HS-27A (cell line): ENCODE results near the gene SAP130.

Experiments
- DNase-seq: peaks from one replicate; pipeline ENCODE4 v3.0.0-alpha.2; 2012; ENCODE audit warnings: low read depth, missing footprints

The SAP130 gene

DNA sequence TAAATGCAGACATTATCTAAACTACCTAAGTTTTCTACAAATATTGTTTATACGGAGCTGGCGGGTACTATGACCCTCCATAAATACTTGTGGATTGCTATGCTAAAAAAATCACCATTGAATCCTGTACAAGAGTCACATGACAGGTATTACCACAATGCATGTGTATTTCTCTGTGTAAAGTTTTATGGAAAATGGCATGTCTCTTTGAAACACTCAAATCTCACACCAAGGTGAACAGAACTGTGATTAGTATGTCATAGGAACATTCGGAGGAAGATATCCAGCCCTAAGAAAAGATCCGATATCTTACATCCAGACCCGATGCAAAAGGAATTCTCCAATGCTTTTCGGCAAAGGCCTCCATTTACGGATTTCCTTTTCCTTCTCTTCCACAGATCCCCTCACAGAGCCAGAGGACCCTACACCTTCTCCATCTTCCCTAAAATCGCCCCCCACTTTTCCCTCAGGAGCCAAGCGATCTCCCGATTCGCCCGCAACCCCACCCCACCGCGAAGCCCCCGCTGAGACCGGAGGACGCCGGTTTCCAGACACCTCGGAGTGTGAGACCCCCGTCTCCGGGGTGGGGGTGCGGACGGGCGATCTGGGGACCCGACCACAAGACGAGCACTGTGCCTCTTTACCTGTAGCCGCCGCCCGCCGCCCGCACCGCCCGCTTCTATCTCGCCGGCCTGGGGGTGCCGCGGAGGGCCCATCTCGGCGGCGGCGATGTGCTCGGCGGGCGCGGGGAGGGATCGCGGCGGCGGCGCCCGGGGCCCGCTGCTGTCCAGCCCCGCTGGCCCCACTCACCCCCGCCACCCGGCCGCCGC is 1.2 kb downstream of the SAP130 start:
- DNase-seq, result no peak

DNA sequence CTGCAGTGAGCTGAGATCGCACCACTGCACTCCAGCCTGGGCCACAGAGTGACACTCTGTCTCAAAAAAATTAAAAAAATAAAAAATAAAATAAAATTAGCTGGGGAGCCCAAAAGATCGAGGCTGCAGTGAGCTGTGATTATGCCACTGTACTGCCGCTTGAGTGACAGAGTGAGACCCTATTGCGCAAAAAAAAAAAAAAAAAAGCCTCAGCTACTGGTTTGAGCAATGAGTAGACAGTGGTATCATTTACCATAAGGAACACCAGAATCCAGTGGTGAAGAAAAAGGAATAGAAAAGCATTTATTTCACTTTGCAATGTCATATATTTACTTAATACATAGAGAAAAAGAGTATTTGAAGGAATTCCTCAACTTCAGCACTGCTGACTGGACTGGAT is 3.0 kb downstream of the SAP130 start:
- DNase-seq, result no peak

DNA sequence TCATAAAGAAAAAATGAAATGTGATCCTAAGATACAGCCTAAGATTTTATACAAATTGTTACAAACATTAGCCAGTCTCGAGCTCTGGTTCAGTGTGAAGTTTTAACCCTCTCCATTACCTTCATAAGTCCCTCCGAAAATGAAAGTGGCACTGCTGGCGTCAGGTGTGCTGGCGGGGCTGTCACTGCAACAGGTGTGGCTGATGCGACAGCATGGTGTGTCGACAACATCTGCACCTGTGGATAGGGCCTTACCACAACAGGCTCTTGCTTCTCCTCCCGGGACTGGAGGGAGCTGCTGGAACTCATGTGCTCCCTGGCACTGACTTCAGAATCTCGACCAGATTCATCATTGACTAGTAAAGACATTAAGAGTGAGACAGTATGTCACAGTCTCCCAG is 10.3 kb downstream of the SAP130 start:
- DNase-seq, result no peak

DNA sequence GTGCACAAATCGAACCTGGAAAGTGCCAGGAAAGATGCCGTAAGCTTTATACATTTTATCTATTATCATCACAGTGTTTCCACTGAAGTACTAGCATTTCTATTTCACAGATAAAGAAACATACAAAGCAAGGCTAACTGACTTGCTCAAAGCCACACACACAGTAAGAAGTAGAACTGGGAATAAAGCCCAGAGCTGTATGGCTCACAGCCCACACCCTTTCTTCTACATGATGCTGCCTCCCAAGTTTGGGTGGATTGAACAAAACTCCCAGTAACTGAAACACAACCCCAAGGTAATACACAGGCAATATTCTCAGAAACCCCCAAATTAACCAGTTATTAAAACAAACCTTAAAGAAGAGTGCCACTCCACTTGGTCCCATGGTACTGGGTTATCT is 11.2 kb downstream of the SAP130 start:
- no peak for DNase-seq

DNA sequence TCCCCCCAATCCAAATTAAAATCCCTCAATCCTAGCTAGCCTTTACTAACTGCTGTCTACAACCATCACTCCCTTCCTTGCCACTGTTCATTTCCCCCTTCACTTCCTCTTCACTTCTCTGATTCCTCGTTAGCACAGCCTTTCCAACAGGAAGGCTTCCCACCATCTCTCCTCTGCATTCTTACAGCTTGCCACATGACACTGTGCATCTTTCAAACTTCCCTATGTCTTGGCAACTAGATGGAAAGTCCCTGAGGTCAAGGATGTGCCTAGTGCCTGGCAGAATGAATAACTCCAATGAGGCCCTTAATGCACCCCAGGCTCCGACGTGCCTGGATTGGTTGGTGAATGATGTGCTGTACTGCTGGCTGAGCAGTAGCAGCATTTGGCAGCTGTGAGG is 15.2 kb downstream of the SAP130 start:
- no peak for DNase-seq

DNA sequence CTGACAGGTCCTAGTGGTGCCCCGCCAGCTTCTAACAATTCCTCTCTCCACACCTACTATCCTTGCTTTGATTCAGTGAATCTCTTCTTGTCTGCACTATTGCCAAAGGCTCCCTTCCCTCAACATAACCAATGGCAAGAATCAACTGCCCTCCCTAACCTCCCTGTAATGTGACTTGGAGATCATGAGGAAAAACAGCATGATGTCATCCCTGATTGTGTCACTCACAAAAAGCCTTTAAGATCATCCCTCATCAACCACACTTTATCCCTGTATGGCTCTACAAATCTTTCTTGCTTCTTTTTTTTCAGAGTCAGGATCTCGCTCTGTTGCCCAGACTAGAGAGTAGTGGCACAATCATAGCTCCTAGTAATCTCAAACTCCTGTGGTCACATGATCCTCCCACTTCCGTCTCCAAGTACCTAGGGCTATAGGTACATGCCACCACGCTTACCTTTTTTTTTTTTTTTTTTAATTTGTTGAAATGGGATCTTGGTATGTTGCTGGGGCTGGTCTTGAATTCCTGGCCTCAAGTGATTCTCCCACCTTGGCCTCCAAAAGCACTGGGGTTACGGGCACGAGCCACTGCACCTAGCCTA is 19.7 kb downstream of the SAP130 start:
- DNase-seq, result no peak

DNA sequence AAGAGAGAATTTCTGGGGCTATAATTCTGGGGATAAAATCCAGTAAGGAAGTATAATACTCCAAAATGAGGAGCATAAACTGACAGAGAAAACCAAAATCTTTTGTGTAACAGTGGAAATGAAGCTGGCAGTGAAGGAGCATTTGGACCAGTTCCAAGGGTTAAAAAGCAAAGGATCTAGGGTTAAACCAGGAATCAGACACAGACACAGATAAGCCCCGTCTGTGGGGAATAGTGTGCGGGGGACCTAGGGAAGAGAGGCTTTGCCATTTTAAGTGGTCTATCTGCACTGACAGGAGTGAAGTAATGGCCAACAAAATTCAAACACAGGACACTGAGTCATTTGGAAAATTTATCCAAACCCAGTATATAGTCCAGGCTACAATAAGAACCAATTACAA is 23.4 kb downstream of the SAP130 start:
- no peak for DNase-seq

DNA sequence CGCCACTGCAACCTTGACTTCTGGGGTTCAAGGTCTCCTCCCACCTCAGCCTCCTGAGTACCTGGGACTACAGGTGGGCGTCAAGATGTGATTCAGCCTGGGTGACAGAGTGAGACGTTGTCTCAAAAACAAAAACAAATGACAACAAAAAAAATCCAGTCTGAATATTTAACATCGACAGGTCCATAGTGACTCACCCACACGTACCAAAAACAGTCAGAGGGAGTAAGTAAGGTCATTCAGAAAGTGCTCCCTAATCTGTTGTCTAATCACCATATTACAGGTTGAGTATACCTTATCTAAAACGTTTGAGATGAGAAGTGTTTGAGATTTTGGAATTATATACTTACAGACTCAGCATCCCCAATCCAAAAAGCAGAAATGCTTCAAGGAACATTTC is 24.4 kb downstream of the SAP130 start:
- no peak for DNase-seq

DNA sequence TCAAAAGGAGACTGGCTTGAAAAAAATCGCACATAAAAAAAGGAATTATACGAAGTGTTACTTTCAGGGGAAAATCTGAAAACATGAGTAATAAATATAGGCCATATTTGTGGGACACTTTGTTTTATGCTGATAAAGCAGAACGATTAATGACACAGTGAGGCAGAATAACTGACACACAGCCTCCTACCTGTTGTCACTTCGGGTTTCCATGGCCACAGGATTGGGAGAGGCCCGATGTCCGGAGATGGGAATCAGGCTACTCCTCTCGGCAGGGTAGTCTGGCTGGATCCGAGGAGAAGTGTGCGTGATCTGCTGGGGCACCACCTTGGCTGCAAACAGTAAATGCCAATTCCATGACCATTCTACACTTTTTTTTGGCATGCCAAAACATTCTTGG is 31.7 kb downstream of the SAP130 start:
- DNase-seq, result no peak

DNA sequence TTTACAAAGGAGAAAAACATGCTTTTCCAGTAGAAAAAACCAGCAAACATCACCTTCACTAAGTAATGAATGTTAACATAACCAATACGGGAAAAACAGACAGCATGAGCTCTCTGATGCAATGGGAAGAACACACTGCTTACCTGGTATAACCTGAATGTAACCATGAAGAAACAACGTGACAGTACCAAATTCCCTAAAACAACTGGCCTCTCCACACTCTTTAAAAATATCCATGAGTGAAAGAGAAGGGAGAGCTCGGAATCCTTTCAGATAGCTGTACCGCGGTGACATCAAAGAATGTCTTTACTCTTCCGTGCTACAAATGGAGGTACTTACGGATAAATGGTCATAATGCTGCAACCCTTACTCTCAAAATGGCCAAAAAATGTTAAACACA is 32.1 kb downstream of the SAP130 start:
- no peak for DNase-seq

DNA sequence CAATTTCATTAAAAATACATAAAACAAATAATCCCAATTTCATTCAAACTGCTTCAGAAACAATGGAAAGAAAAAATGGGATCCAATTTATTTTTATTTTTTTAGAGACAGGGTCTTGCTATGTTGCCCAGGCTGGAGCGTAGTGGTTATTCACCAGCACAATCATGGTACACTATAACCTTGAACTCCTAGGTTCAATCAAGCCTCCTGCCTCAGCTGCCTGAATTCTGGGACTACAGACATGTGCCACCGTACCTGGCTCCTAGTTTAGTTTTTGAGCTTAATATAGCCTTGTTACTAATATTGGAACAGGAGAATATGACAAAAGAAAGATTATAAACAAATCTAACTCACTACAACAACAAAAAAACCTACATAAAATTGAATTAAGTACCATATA is 34.2 kb downstream of the SAP130 start:
- no peak for DNase-seq

DNA sequence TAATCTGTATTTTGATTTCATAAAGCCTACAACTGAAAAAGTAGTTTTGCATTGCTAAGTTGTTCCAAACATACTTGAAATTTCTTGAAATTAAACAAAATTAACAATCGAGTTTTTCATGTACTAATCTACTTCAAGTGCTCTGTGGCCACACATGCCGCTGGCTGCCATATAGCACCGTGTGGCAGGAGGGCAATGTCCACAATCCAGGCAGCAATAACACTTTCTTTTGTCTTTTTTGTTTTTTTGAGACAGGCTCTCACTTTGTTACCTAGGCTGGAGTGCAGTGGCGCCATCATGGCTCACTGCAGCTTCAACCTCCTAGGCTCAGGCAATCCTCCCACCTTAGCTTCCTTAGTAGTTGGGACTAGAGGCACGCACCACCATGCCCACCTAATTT is 36.1 kb downstream of the SAP130 start:
- no peak for DNase-seq

DNA sequence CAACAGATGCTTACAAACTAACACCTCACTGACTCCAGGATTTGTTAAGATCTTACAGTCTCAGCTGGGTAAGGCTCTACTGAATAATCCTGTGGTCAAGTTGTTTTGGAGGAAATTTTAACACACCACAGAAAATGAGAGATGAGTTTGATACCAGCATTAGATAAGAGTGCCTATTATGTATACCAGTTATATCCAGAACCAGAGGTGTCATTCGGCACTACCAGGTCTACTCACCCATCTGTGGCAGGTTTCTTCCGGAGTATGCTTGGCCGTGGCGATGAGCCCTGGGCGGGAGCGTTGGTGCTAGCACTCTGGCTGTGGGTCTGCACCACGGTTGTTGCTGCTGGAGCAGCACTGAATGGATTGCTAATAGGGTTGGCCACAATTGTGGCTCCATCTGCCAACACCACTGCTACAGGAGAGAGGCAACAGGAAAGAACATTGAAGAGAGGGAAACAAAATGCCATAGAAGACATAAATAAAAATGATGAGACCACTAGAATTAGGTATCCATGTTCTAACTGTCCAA is 41.2 kb downstream of the SAP130 start:
- DNase-seq, result no peak

DNA sequence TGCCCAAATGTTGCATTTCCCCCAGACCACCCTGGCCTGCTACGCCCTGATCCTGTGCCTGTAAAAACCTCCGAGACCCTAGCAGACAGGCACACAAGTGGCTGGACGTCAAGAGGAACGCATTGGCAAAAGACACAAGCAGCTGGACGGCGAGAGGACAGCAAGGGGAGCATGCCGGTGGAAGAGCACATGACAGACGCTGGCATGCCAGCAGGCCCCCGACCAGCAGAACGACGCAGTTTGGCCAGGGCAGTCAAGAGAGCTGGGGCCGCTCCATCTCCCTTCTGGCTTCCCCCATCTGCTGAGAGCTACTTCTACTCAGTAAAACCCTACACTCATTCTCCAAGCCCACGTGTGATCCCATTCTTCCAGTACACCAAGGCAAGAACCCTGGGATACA is 42.1 kb downstream of the SAP130 start:
- DNase-seq, result no peak

DNA sequence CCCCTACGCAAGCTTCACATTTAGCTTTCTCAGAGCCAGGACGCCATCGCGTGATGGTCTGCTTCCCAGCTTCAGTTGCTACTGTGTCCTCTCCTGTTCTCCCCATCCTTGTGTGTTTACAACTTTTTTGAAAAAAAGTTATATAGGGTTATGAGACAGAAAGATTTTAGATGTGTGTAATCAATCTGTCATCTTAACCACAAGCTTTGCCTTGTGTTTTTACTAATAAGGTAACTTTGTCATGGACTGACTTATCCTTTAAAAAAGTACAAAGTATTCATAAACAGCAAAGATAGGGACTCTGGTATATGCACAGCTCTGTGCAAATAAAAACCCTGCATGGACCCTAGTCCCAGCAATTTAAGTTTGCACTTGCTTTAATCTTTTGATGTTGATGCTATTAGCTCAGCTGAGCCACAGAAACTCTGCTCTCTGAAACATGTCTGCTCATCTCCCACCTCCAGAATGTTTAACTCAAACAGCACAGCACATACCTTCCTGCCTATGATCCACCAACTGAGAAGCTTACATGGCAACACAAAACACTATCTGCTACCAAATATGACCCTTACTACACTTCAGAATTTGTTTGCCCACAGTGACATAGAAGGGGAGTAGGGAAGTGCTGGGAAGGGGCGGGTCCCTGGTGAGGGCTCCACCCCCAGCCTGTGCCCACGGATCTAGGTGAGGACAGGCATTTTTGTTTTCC is 42.7 kb downstream of the SAP130 start:
- no peak for DNase-seq

DNA sequence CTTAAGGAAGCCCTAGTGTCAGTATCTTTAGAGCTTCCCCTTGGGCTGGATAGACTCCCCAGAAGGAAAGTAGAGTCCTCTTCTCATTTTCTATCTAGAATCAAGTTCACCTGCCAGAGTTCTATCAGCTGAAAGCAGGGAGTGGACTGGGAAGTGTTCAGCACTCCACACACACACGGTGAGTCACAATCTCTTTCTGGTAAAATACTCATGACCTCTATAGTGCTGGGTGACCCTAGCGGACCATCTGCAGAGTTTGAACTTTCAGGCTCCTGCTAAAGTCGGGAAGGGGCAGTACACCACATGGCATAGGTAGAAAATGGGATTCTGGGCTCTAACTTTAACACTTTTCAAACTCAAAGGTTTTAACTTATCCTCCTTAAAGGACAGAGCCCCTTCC is 43.3 kb downstream of the SAP130 start:
- no peak for DNase-seq

DNA sequence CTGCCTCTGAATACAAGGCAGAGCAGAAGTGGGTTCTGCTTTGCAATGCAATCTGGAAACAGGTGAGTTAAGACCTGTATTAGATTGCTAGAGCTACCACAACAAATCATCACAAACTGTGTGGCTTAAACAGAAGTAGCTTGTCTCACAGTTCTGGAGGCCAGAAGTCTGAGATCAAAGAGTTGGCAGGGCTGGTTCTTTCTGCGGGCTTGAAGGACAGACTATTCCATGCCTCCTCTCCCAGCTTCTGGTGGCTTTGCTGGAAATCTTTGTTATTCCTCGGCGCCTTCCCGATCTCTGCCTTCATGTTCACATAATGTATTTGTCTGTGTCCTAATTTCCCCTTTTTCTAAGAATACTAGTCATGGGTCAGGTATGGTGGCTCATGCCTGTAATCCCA is 58.4 kb downstream of the SAP130 start:
- no peak for DNase-seq

DNA sequence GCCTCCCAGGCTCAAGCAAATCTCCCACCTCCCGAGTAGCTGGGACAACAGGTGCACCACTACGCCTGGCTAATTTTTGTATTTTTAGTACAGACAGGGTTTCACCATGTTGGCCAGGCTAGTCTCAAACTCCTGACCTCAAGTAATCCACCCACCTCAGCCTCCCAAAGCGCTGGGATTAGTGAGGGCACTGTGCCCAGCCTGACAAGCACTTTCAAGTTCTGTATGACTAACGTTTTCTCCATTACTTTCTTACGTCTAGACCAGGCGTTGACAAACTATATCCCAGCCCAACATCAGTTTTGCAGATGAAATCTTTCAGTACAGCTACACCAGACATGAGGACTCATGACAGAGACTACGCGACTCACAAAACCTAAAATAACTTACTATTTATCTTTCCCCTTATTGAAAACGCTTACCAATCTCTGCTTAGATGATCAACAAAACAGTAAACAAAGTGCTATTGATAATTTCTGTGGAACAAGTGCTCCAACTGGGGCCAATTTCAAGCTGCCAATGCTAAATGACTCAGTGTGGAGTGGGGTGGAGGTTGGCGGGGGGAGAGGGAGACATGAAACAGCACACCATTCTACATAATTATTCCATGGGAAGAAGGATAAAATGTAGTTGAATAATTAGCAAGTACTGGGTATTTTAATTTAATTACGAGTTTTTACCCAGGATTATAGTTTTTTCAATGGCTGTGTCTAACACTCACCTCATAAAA is 59.1 kb downstream of the SAP130 start:
- DNase-seq, result no peak

DNA sequence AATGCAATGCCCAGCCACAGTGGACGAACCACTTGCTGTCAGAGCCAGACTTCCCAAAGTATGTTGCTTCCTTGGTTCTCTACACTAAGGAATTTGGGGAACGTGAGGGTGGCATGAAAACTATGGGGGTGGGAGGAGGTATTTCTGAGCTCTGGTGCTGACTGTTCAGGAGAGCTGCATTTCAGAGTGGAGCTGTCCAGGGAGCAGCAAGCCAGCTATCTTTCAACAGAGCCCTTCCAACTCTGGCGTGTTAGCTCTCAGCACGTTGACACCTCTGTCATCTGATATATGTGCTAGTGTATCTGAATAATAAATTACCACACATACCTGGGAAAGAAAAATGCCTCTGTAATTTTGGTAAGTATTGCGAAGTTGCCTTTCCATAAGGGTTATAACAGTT is 66.1 kb downstream of the SAP130 start:
- DNase-seq, result no peak

DNA sequence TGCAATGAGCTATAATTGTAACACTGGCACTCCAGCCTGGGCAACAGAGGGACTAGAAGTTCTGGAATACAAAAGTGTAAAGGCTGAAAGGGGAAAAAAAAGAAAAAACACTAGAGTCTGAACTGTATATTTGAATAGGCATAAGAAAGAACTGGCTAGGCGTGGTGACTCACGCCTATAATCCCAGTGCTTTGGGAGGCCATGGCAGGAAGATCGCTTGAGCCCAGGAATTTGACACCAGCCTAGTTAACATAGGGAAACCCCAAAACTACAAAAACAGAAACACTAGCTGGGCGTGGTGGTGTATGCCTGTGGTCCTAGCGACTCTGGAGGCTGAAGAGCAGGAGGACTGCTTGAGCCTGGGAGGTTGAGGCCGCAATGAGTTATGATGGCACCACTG is 70.6 kb downstream of the SAP130 start:
- DNase-seq, result peak; percentile 24

DNA sequence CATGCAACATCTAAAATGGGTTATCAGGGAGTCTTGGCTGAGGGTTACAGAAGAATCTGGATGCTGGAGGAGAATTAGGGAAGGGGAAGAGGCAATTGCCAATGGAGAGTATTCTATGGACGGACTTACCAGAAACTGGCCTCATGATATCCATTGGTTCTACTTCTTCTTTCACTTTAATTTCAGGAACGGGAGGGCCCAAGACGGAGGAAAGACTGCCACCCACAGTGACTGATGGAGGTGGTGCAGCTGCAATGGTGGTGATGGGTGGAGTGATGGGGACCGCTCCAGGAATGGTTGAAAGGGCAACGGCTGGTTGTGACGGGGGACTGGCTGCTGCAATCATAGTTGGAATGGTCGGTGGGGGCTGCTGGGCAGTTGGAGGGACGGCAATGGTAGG is 73.0 kb downstream of the SAP130 start:
- no peak for DNase-seq

DNA sequence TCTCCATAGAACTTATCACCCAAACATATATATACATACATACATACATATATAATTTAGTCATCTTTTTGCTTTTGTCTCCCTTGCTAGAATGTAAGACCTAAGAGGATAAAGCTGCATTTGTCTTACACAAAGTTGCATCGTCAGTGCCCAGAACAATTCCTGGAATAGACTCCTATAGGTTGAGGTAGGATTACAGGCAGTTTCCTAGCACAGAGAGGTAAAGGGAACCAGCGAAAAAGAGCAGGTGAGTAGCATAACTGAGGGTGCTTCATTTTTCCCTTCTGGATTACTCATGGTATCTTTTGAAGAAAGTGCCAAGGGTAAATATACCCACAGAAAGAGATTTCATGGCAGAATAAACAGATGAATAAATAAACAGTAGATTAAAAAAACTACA is 74.0 kb downstream of the SAP130 start:
- DNase-seq, result no peak
